ENCODE measurements around the gene MYH14. TPM values are rescaled to one million over a fixed set of nuclear protein-coding genes. Genes with fewer than 3 reads are reported as not detected.

The MYH14 gene
- 100 to 1,000 TPM; 506 to 509 TPM for total RNA-seq

- peaks cover 11% of the 10 kb centered on the region for H3K27me3 ChIP-seq
- no peaks in the 10 kb centered on the region for H3K9me3 ChIP-seq
- DNase-seq, result peak; percentile 91
- no peaks in the 10 kb centered on the region for H3K36me3 ChIP-seq
- no peak for TF ChIP-seq CTCF (IDR thresholded peaks at IDR 0.05)
- H3K9ac ChIP-seq (ENCODE audit: low read depth in 2 of 2, low read length in 2 of 2), result peak within 1 kb of the TSS; percentile 86 to 89
- peak within 1 kb of the TSS; percentile 88 for H3K27ac ChIP-seq
- no peaks in the 10 kb centered on the region for H3K4me1 ChIP-seq
- intact Hi-C loops (cut with DNase I), result no loop called here
- peak within 1 kb of the TSS; percentile 46 for H3K4me3 ChIP-seq
Measured at GRCh38 chr19:50203281-50204080, at the start of gene MYH14. Gene MYH14 (plus strand): TSS chr19:50203622. CDS start chr19:50210366, 6,744 bp downstream.

DNA sequence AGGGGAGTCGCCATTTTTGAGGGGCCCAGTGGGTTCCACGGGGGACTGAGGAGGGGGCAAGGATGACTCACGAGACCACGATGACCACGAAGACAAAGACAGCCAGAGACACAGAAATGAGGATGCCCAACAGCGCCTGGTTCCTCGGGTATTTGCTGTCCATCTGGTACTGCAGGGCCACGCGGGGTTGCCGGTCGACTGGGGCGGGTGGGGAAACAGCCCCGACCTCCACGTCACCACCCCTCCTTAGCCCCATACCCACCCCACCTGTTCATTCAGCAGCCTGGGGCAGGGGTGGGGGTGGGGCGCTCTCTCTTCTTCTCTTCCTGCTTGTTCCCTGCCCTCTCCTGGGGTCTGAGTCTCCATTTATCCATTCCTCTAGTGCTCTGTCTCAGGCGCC, 48.9 kb upstream of the MYH14 start:
- Histone ChIP-seq H3K4me1 (no peaks in the 10 kb centered on the region), H3K27me3 (no peaks in the 10 kb centered on the region), H3K36me3 (no peaks in the 10 kb centered on the region), H3K9ac (ENCODE audit: low read depth in 2 of 2, low read length in 2 of 2) (no peak overlapping the region), H3K27ac (no peak overlapping the region), H3K9me3 (no peaks in the 10 kb centered on the region), H3K4me3 (no peak overlapping the region)
- intact Hi-C loops (cut with DNase I), result no loop called here
- DNase-seq, result no peak
- TF ChIP-seq CTCF (IDR thresholded peaks at IDR 0.05), result no peak

DNA sequence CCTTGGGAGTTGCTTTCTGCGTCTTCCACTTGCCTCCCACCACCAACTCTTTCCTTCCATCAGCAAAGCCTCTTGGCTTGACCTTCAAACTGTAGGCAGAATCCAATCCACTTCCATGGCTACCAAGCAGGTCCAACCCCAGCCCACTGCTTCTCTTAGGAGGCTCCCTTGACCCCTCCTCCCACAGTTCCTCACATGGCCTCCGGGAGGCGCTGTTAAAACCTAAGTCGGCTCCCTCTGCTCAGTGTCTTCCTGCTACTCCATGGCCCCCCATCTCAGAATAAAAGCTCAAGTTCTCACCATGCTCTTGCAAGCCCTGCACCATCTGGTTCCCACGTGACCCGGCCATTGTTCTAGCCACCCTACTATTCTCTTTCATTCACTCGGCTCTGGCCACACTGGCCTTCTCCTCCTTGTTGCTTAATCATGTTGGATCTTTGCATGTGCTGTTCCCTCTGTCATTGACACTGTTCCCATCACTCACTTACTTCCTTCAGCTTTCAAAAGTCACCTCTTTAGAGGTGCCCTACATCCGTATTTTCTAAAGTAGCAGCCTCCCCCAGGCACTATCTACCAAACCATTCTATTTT, 47.8 kb upstream of the MYH14 start:
- TF ChIP-seq CTCF (IDR thresholded peaks at IDR 0.05), result no peak
- no peaks in the 10 kb centered on the region for H3K4me1 ChIP-seq
- no peaks in the 10 kb centered on the region for H3K27me3 ChIP-seq
- intact Hi-C loops (cut with DNase I), result no loop called here
- H3K9me3 ChIP-seq, result no peaks in the 10 kb centered on the region
- H3K4me3 ChIP-seq, result no peak overlapping the region
- H3K9ac ChIP-seq (ENCODE audit: low read depth in 2 of 2, low read length in 2 of 2), result no peak overlapping the region
- no peak for DNase-seq
- H3K36me3 ChIP-seq, result no peaks in the 10 kb centered on the region
- no peak overlapping the region for H3K27ac ChIP-seq

DNA sequence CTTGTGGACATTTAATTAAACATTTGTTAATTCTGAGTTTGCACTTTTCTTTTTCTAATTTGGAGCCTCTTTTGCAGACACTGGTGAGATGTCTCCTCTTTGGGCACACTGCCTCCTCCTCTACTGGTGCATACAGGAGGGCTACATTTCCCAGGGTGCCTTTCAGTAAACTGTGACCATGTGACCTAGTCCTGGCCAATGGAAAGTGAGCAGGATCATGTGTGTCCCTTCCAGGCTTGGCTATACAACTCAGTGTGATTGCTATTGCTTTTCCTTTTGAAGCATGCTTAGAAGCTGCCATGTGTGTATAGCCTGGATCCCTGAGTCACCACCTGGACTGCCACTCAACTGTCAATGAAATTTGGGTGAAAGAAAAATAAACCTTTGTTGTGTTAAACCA, 44.8 kb upstream of the MYH14 start:
- Histone ChIP-seq H3K4me1 (no peaks in the 10 kb centered on the region), H3K9ac (ENCODE audit: low read depth in 2 of 2, low read length in 2 of 2) (no peak overlapping the region), H3K27me3 (peaks cover 5% of the 10 kb centered on the region), H3K36me3 (no peaks in the 10 kb centered on the region), H3K4me3 (no peak overlapping the region), H3K27ac (no peak overlapping the region), H3K9me3 (no peaks in the 10 kb centered on the region)
- no peak for TF ChIP-seq CTCF (IDR thresholded peaks at IDR 0.05)
- intact Hi-C loops (cut with DNase I), result no loop called here
- DNase-seq, result no peak

GRCh38 chr19:50159078-50159477, 44.3 kb upstream of the MYH14 start:
- H3K9me3 ChIP-seq, result no peaks in the 10 kb centered on the region
- intact Hi-C loops (cut with DNase I), result no loop called here
- no peaks in the 10 kb centered on the region for H3K4me1 ChIP-seq
- no peak for DNase-seq
- TF ChIP-seq CTCF (IDR thresholded peaks at IDR 0.05), result no peak
- peaks cover 5% of the 10 kb centered on the region for H3K27me3 ChIP-seq
- no peaks in the 10 kb centered on the region for H3K36me3 ChIP-seq
- H3K27ac ChIP-seq, result no peak overlapping the region
- H3K9ac ChIP-seq (ENCODE audit: low read depth in 2 of 2, low read length in 2 of 2), result no peak overlapping the region
- no peak overlapping the region for H3K4me3 ChIP-seq

All from colonic mucosa (tissue), 4 donors.